ENCODE results near the gene HIGD1B. TPM values are rescaled to one million over a fixed set of nuclear protein-coding genes. Genes with fewer than 3 reads are reported as not detected.
A peak's percentile ranks its signal among the peaks of the same experiment; 100 is the strongest.

Gene HIGD1B
- total and polyA plus RNA-seq, 4 donors: 0.28 to 0.43 TPM; not detected in 2

GRCh38 chr17:44865231-44865660 lies 17.6 kb downstream of the HIGD1B start:
- H3K9ac ChIP-seq (ENCODE audit: low read depth in 1 of 2, low read length in 2 of 2): no peak overlapping the region
- H3K27ac ChIP-seq (ENCODE audit: low read depth in 1 of 2, low read length in 2 of 2): no peak overlapping the region
- peak; percentile 70 for DNase-seq (ENCODE audit: low spot score)
- peaks cover 15 to 73% (median 43%) of the 10 kb centered on the region in 4 donors for H3K36me3 ChIP-seq (ENCODE audit: control insufficient read depth in 4 of 4, insufficient read depth in 3 of 4, low read depth in 1 of 4, low read length in 3 of 4)
- H3K9me3 ChIP-seq (ENCODE audit: control insufficient read depth in 4 of 4, low read length in 3 of 4): no peaks in the 10 kb centered on the region
- H3K4me1 ChIP-seq (ENCODE audit: control insufficient read depth in 4 of 4, insufficient read depth in 4 of 4, low read length in 3 of 4): peaks cover 0 to 8% (median 5%) of the 10 kb centered on the region in 4 donors
- no peaks in the 10 kb centered on the region for H3K27me3 ChIP-seq (ENCODE audit: control insufficient read depth in 4 of 4, insufficient read depth in 4 of 4, low read length in 3 of 4)
- WGBS: 70% methylated on average over 1 of the region's 1 CpG
- no peak overlapping the region for H3K4me3 ChIP-seq (ENCODE audit: low read depth in 1 of 3, low read length in 3 of 3)
- TF ChIP-seq JUND (IDR thresholded peaks at IDR 0.05) (no peak), RAD21 (IDR thresholded peaks at IDR 0.05) (peak; percentile 76 to 83), HNF4A (conservative IDR thresholded peaks at IDR 0.05) (no peak), CTCF (IDR thresholded peaks at IDR 0.05; ENCODE audit: low read depth, low read length, missing input control) (peak; percentile 90)

DNA sequence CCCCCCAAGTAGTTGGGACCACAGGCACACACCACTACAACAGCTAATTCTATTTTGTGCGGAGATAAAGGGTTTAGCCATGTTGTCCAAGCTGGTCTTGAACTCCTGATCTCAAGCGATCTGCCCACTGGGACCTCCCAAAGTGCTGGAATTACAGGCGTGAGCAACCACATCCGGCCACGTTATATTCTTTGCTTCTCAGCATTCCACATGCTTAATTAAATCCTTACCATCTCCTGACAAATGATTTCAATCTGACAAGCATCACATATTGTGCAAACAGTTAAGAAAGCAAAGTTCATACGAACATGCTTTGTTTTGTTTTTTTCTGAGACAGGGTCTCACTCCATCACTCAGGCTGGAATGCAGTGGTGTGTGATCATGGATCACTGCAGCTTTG lies 18.2 kb downstream of the HIGD1B start:
- TF ChIP-seq GABPA (IDR thresholded peaks at IDR 0.05 in 1 of 2, conservative IDR thresholded peaks at IDR 0.05 in 1 of 2): no peak
- TF ChIP-seq JUND (IDR thresholded peaks at IDR 0.05): no peak
- TF ChIP-seq, protein P1, sequence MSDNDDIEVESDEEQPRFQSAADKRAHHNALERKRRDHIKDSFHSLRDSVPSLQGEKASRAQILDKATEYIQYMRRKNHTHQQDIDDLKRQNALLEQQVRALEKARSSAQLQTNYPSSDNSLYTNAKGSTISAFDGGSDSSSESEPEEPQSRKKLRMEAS (IDR thresholded peaks at IDR 0.05): no peak
- no peak for TF ChIP-seq RXRA (IDR thresholded peaks at IDR 0.05)
- no peak for TF ChIP-seq EGR1 (IDR thresholded peaks at IDR 0.05; ENCODE audit: low read depth in 2 of 2)
- no peak for TF ChIP-seq ATF3 (IDR thresholded peaks at IDR 0.05)
- no peak for TF ChIP-seq YY1 (IDR thresholded peaks at IDR 0.05)
- no peak for TF ChIP-seq NR2F2 (IDR thresholded peaks at IDR 0.05)
- TF ChIP-seq, protein P2, sequence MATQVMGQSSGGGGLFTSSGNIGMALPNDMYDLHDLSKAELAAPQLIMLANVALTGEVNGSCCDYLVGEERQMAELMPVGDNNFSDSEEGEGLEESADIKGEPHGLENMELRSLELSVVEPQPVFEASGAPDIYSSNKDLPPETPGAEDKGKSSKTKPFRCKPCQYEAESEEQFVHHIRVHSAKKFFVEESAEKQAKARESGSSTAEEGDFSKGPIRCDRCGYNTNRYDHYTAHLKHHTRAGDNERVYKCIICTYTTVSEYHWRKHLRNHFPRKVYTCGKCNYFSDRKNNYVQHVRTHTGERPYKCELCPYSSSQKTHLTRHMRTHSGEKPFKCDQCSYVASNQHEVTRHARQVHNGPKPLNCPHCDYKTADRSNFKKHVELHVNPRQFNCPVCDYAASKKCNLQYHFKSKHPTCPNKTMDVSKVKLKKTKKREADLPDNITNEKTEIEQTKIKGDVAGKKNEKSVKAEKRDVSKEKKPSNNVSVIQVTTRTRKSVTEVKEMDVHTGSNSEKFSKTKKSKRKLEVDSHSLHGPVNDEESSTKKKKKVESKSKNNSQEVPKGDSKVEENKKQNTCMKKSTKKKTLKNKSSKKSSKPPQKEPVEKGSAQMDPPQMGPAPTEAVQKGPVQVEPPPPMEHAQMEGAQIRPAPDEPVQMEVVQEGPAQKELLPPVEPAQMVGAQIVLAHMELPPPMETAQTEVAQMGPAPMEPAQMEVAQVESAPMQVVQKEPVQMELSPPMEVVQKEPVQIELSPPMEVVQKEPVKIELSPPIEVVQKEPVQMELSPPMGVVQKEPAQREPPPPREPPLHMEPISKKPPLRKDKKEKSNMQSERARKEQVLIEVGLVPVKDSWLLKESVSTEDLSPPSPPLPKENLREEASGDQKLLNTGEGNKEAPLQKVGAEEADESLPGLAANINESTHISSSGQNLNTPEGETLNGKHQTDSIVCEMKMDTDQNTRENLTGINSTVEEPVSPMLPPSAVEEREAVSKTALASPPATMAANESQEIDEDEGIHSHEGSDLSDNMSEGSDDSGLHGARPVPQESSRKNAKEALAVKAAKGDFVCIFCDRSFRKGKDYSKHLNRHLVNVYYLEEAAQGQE (IDR thresholded peaks at IDR 0.05): no peak
- Histone ChIP-seq H3K4me1 (ENCODE audit: control insufficient read depth in 4 of 4, insufficient read depth in 4 of 4, low read length in 3 of 4) (peaks cover 0 to 8% (median 5%) of the 10 kb centered on the region in 4 donors), H3K4me3 (ENCODE audit: low read depth in 1 of 3, low read length in 3 of 3) (no peak overlapping the region), H3K9me3 (ENCODE audit: control insufficient read depth in 4 of 4, low read length in 3 of 4) (no peaks in the 10 kb centered on the region), H3K27me3 (ENCODE audit: control insufficient read depth in 4 of 4, insufficient read depth in 4 of 4, low read length in 3 of 4) (no peaks in the 10 kb centered on the region), H3K36me3 (ENCODE audit: control insufficient read depth in 4 of 4, insufficient read depth in 3 of 4, low read depth in 1 of 4, low read length in 3 of 4) (peaks cover 12 to 72% (median 43%) of the 10 kb centered on the region in 4 donors), H3K27ac (ENCODE audit: low read depth in 1 of 2, low read length in 2 of 2) (no peak overlapping the region), H3K9ac (ENCODE audit: low read depth in 1 of 2, low read length in 2 of 2) (no peak overlapping the region)
- no peak for DNase-seq (ENCODE audit: low spot score)
- 91% methylated on average over 6 of the region's 6 CpGs for WGBS

- Histone ChIP-seq H3K27me3 (ENCODE audit: control insufficient read depth in 4 of 4, insufficient read depth in 4 of 4, low read length in 3 of 4) (no peaks in the 10 kb centered on the region), H3K4me1 (ENCODE audit: control insufficient read depth in 4 of 4, insufficient read depth in 4 of 4, low read length in 3 of 4) (peaks cover 0 to under 1% (median 0%) of the 10 kb centered on the region in 4 donors), H3K4me3 (ENCODE audit: low read depth in 1 of 3, low read length in 3 of 3) (no peak overlapping the region), H3K9ac (ENCODE audit: low read depth in 1 of 2, low read length in 2 of 2) (no peak overlapping the region), H3K9me3 (ENCODE audit: control insufficient read depth in 4 of 4, low read length in 3 of 4) (no peaks in the 10 kb centered on the region), H3K36me3 (ENCODE audit: control insufficient read depth in 4 of 4, insufficient read depth in 3 of 4, low read depth in 1 of 4, low read length in 3 of 4) (peaks cover 11 to 74% (median 51%) of the 10 kb centered on the region in 4 donors), H3K27ac (ENCODE audit: low read depth in 1 of 2, low read length in 2 of 2) (no peak overlapping the region)
- TF ChIP-seq CTCF (IDR thresholded peaks at IDR 0.05; ENCODE audit: low read depth, low read length, missing input control) (no peak), SP1 (IDR thresholded peaks at IDR 0.05) (no peak), EGR1 (IDR thresholded peaks at IDR 0.05; ENCODE audit: low read depth in 2 of 2) (no peak), ATF3 (IDR thresholded peaks at IDR 0.05) (no peak), GABPA (IDR thresholded peaks at IDR 0.05 in 1 of 2, conservative IDR thresholded peaks at IDR 0.05 in 1 of 2) (no peak), HNF4G (IDR thresholded peaks at IDR 0.05) (no peak)
- no peak for DNase-seq (ENCODE audit: low spot score)
- 95% methylated on average over 3 of the region's 3 CpGs for WGBS
Observed at GRCh38 chr17:44867841-44868240, 20.2 kb downstream of the HIGD1B start.
